Keratinocyte (primary cell): ENCODE data around the gene SPAST.

Experiments used
- CTCF ChIP-seq, 3 experiments: IDR thresholded peaks in 1 of 3; conservative IDR thresholded peaks in 1 of 3; optimal IDR thresholded peaks in 1 of 3; 2 replicates in 2 of 3; 3 replicates in 1 of 3; pipeline versions ENCODE3 to v1.5.1; 2011; ENCODE audit warnings: low read length in 3 of 3, mild to moderate bottlenecking in 3 of 3, moderate library complexity in 2 of 3, control low read depth in 1 of 3, inconsistent platforms in 1 of 3; ENCODE audit not compliant: insufficient read depth in 2 of 3; ENCODE audit errors: extremely low read depth in 1 of 3
- EZH2 ChIP-seq: IDR thresholded peaks from one replicate; pipeline ENCODE4 v1.6.1; 2012; ENCODE audit warnings: inconsistent platforms, mild to moderate bottlenecking, low read length, moderate library complexity

GRCh38 chr2:32200814-32201213 is 137.5 kb downstream of the SPAST start:
- no peak for TF ChIP-seq CTCF (optimal IDR thresholded peaks at IDR 0.05 in 1 of 3, IDR thresholded peaks at IDR 0.05 in 1 of 3, conservative IDR thresholded peaks at IDR 0.05 in 1 of 3; ENCODE audit: extremely low read depth in 1 of 3, insufficient read depth in 2 of 3, low read length in 3 of 3)
- no peak for TF ChIP-seq EZH2
